Limb (tissue), 2 donors: ENCODE measurements around the gene CDC27.
"Not testable (repeated sequence)": the region's sequence is repeated elsewhere in the genome, so short reads cannot be mapped to it uniquely, and the experiment has no call there.

ENCODE experiments used
- DNase-seq, 2 donors: peaks; one replicate each; pipeline ENCODE4 v3.0.0-alpha.2; 2016; ENCODE audit errors: extremely low spot score in 2 of 2

CDC27 gene

DNA sequence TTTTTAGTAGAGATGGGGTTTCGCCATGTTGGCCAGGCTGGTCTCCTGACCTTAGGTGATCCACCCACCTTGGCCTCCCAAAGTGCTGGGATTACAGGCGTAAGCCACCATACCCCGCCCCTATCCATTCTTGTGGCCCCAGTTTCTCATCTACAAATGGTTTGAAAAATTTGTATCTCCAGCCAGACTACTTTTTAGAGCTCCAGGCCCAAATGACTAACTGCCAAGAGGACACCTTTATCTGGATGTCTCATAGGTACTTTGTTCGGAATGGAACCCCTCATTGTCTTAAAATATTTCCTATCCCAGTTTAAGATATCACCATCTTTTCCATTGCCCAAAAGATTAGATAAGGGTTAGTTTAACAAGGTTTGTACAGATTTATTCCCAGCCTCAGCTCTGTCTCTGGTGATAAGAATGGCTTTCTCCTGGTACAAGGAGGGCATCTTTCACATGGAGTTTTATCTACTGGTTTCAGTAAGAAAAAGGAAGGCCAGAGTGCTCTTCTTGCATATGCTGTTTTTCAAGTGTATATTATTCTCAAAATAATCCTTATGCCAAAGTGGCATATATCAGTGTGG, 4.9 kb upstream of the CDC27 start:
- DNase-seq = no peak

GRCh38 chr17:47192554-47192953, 3.5 kb upstream of the CDC27 start:
- DNase-seq = no peak

DNA sequence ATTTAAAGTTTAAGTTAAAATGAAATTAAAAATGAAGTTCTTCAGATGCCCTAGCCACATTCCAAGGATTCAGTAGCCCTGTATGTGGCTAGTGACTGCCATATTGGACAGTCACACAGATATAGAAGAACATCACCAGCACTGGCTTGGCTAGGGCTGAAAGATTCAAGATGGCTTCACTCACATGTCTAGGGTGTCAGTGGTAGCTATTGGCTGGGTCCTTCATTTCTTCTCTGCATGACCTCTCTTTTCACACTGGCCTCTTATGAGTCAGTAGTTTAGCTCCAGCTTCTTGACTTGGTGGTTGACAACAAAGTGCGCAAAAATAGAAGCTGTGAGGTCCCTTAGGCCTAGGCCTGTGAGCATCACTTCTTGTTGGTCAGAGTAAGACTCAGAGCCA, 1.7 kb upstream of the CDC27 start:
- no peak for DNase-seq

DNA sequence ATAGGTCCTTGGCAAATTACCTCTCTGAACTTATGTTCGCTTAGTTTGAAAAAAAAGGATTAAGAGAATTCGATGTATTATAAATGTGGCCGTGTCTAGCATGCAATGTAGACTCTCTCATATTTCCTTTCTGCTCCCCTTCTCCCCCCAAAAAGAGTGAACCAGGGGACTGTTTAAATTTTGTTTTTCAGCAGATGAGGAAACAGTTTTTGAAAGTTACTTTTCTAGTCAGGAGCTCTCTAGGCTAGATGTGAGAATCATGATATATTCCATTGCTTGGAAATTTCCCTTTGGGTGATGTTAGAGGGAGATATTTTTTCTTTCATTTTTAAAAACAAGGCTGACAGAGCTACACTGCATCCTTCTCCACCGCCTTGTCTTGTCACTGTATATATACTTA, 1.1 kb upstream of the CDC27 start:
- no peak for DNase-seq

- no peak for DNase-seq
These were observed 690 bp upstream of the CDC27 start for GRCh38 chr17:47189732-47190237.

DNA sequence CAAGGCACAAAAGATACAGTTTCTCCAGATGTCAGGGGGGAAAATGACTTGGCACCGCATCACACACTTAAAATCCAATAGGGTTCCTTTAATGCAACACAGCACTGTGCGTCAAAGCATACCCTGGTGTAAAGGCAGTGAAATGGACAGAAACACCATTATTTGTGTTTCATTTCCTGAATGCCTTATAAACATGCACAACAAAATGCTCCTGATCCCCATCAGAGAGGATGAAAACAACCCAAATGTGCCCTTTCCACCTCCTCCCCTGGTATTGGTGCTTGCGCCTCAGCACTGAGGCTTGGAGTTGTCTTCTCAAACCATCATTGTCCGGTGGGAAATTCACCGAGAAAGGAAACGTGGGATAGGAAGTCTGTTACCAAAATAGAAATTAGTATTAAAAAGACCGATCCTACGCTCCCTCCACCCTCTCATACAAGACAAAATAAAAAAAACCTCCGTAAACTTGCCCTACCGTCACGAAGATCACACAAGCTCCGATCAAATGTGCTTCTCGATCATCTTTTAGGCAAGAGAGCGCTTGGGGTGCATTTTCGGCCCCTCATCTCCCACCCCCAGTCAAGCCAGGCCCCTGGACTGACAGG, 722 bp downstream of the CDC27 start:
- DNase-seq = peak in 1 of 2 donors; percentile 34

DNA sequence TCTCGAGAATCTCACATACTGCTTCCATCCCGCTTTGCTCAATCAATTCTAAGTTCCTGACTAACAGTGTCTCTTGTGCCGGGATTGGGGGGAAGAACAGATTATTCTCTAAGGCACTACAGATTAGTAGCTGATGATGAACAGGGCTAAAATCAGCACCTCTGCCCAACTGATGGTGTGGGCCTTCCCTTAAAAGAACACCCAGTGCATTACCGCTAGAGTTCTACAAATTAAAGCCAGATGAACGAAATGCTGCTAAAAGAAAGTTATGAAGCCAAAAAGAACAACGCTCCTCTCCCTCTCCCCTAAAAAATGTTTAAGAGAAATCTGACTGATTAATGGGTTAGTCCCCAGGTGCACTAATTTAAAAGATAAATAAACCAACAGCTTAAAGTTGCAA, 4.4 kb downstream of the CDC27 start:
- DNase-seq = no peak

- DNase-seq = not testable (repeated sequence)
These were observed 8.1 kb downstream of the CDC27 start for GRCh38 chr17:47180988-47181387.

GRCh38 chr17:47180337-47180736, 8.8 kb downstream of the CDC27 start:
- no peak for DNase-seq

DNA sequence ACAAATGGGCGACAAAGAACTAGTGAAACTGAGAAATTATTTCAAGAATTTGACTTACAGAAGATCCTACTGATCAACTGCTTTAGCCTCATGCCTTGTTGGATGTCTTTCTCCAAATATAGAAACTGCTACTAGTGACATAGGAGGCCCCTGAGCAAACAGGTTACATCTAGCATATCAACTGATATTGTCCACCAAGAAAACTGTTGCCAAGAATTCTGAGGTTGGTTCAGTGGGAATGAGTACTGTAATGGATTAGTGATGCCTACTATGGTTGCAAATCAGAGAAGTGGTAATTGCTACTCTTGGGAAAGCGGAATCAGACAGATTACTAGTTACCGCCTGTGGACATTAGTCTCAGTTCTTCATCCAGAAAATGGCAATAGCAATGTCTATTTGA, 10.0 kb downstream of the CDC27 start:
- DNase-seq = no peak

- DNase-seq = no peak
These were observed 11.8 kb downstream of the CDC27 start for GRCh38 chr17:47177261-47177660.

DNA sequence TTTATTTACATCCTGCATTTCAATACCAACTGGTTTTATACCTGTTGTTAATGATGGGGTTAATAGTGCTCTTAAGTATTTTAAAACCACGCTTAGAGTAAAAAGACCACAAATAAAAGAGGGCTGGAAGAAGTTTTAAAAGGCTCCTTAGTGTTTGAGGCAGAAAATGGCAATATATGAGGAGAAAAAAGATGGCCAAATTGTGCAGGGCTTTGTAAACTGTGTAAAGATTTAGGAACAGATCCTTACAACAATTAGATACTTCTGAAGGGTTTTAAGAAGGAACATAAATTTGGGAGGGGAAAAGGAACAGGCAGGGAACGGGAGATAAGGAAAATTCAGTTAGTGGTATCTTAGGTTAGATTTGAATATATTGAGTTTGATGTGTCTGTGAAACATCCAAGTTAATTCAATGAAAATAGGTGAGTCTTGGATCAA, 12.7 kb downstream of the CDC27 start:
- DNase-seq = no peak

DNA sequence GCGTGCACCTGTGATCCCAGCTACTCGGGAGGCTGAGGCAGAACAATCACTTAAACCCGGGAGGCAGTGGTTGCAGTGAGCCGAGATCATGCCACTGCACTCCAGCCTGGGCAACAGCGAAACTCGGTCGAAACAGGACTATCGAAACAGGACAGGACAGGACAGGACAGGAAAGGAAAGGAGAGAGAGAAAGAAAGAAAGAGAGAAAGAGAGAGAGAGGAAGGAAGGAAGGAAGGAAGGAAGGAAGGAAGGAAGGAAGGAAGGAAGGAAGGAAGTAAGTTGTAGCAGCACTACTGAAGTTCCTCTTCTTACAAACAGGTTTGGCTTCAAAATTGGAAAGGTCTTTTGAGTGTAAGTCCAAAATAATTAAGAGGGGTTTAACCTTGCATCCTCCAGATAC, 14.3 kb downstream of the CDC27 start:
- not testable (repeated sequence) for DNase-seq

- DNase-seq = no peak
These were observed 16.2 kb downstream of the CDC27 start for GRCh38 chr17:47172696-47173565.

GRCh38 chr17:47170710-47171109, 18.4 kb downstream of the CDC27 start:
- DNase-seq = no peak

DNA sequence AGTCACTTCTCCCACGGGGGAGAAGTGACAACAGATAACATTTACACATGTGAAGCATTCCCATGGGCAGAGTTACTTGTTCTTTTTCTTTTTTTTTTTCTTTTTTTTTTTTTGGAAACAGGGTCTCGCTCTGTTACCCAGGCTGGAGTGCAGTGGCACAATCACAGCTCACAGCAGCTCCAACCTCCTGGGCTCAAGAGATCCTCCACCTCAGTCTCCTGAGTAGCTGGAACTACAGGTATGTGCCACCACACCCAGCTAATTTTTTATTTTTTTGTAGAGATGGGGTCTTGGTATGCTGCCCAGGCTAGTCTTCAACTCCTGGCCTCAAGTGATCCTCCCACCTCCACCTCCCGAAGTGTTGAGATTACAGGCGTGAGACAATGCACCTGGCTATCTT, 20.2 kb downstream of the CDC27 start:
- DNase-seq = not testable (repeated sequence)

- not testable (repeated sequence) for DNase-seq
These were observed 22.2 kb downstream of the CDC27 start for GRCh38 chr17:47166854-47167253.

DNA sequence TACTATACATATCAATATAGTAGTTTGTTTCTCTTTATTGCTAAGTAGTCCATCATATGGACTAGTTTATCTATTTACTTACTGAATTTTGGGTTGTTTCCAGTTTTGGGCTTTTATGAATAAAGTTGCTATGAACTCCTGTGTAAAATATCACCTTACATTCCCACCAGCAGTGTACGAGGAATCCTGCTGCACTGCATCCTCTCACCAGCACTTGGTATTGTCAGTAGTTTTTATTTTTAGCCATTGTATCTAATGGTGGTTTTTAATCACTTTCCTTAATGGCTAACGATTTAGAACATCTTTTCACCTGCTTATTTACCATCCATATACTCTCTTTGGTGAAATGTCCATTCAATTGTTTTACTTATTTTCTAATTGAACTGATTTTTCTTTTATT, 24.0 kb downstream of the CDC27 start:
- DNase-seq = no peak

- DNase-seq = no peak
These were observed 24.8 kb downstream of the CDC27 start for GRCh38 chr17:47164263-47164662.

- DNase-seq = no peak
These were observed 27.0 kb downstream of the CDC27 start for GRCh38 chr17:47162013-47162622.

- no peak for DNase-seq
These were observed 29.8 kb downstream of the CDC27 start for GRCh38 chr17:47159315-47159714.

DNA sequence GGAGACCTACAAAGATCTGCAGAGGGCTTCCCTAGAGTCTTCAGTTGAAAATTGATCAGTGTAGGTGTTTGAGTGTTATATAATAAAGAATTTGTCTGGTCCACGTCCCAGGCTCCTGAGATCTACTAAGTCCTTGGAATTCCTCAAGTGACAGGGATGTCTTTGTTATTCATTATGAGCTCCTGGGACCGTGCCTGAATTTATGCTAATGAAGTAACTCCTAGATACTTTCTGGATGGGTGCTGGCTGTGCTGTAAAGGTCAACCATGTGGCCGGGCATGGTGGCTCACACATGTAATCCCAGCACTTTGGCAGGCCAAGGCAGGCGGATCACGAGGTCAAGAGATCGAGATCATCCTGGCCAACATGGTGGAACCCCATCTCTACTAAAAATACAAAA, 43.7 kb downstream of the CDC27 start:
- DNase-seq = no peak
